B cell (primary cell): ENCODE measurements around the gene ABHD2. TPM values are rescaled to one million over a fixed set of nuclear protein-coding genes. Genes with fewer than 3 reads are reported as not detected.
"Not testable (repeated sequence)": the region's sequence is repeated elsewhere in the genome, so short reads cannot be mapped to it uniquely, and the experiment has no call there.

Source experiments
- ATAC-seq: fragments of 200-7000 bp; cut with Tn5 transposase; one replicate; pipeline ENCODE4 v1.10.0; 2021; ENCODE audit warnings: low read depth, mild to moderate bottlenecking, moderate number of reproducible peaks, moderate library complexity
- CTCF ChIA-PET: fragments of 350-600 bp; sonication (Branson Sonifier 250); formaldehyde crosslinking; loops from one replicate; lab custom pipeline; 2021; ENCODE audit warnings: antibody characterized with exemption, inconsistent platforms; lab: Charles Lee
- POLR2A ChIA-PET: fragments of 350-600 bp; sonication (Branson Sonifier 250); formaldehyde crosslinking; loops from one replicate; lab custom pipeline; 2021; ENCODE audit warnings: antibody characterized with exemption; lab: Charles Lee
- DNase-seq: peaks from one replicate; pipeline ENCODE4 v3.0.0; 2013
- H2AFZ ChIP-seq: 2 replicates; pipeline ENCODE4 v1.6.1; 2012; ENCODE audit warnings: mild to moderate bottlenecking, low read depth, low read length; ENCODE audit not compliant: insufficient read depth, poor library complexity, severe bottlenecking
- H3K27ac ChIP-seq, 2 donors: 1 replicate in 1 of 2; 2 replicates in 1 of 2; pipeline ENCODE4 v1.5.1; 2012 to 2013; ENCODE audit warnings: low read length in 2 of 2, mild to moderate bottlenecking in 2 of 2, moderate library complexity in 1 of 2
- H3K27me3 ChIP-seq, 4 experiments: fragments of 200-600 bp in 1 of 4; sonication (generic) in 1 of 4; replicated peaks in 1 of 4; 1 replicate in 2 of 4; 2 replicates in 2 of 4; pipeline versions ENCODE4 v1.6.1 to v1.7.0; 2013 to 2016; ENCODE audit warnings: low read length in 3 of 4, mild to moderate bottlenecking in 2 of 4, mixed read lengths in 1 of 4, moderate library complexity in 1 of 4; ENCODE audit not compliant: insufficient read depth in 4 of 4, control insufficient read depth in 3 of 4; ENCODE audit errors: control extremely low read depth in 1 of 4
- H3K36me3 ChIP-seq, 2 experiments: replicated peaks in 1 of 2; 1 replicate in 1 of 2; 2 replicates in 1 of 2; pipeline versions ENCODE4 v1.6.1 to v1.7.1; 2013; ENCODE audit warnings: low read length in 1 of 2; ENCODE audit not compliant: insufficient read depth in 2 of 2, control insufficient read depth in 1 of 2; ENCODE audit errors: control extremely low read depth in 1 of 2, extremely low read depth in 1 of 2
- H3K4me1 ChIP-seq, 2 donors: fragments of 200-600 bp in 1 of 2; sonication (generic) in 1 of 2; 1 replicate in 1 of 2; 2 replicates in 1 of 2; pipeline versions ENCODE4 v1.5.1 to v1.6.1; 2013 to 2017; ENCODE audit warnings: low read length in 2 of 2; ENCODE audit not compliant: control insufficient read depth in 2 of 2, insufficient read depth in 2 of 2
- H3K4me2 ChIP-seq: replicated peaks from 2 replicates; pipeline ENCODE3; 2012; ENCODE audit warnings: mild to moderate bottlenecking, low read depth, low read length; ENCODE audit not compliant: poor library complexity, severe bottlenecking
- H3K4me3 ChIP-seq, 5 experiments: fragments of 200-600 bp in 1 of 5; sonication (generic) in 1 of 5; 1 replicate in 3 of 5; 2 replicates in 2 of 5; pipeline versions ENCODE4 v1.5.1 to v1.7.0; 2011 to 2016; ENCODE audit warnings: low read length in 4 of 5, mild to moderate bottlenecking in 4 of 5, low read depth in 2 of 5, control low read depth in 1 of 5, moderate library complexity in 1 of 5; ENCODE audit not compliant: insufficient read depth in 1 of 5; ENCODE audit errors: control extremely low read depth in 1 of 5, extremely low read depth in 1 of 5
- H3K79me2 ChIP-seq: fragments of 200-600 bp; sonication (generic); one replicate; pipeline ENCODE4 v1.6.0; 2016; ENCODE audit warnings: low read length; ENCODE audit not compliant: control insufficient read depth, insufficient read depth
- H3K9ac ChIP-seq: fragments of 200-600 bp; sonication (generic); 2 replicates; pipeline ENCODE4 v1.6.1; 2017; ENCODE audit warnings: mild to moderate bottlenecking, low read length, moderate library complexity
- H3K9me3 ChIP-seq, 3 donors: one replicate each; pipeline versions ENCODE4 v1.6.1 to v1.7.1; 2013; ENCODE audit warnings: low read length in 2 of 3; ENCODE audit not compliant: control insufficient read depth in 2 of 3, insufficient read depth in 1 of 3; ENCODE audit errors: control extremely low read depth in 1 of 3
- H4K20me1 ChIP-seq: 2 replicates; pipeline ENCODE4 v1.6.0; 2012; ENCODE audit warnings: mild to moderate bottlenecking, low read length; ENCODE audit not compliant: insufficient read depth, control insufficient read depth, poor library complexity, severe bottlenecking
- H3K27ac Mint-ChIP-seq: one replicate; pipeline ENCODE4 v1.8.0; 2021; ENCODE audit warnings: mixed read lengths
- H3K27me3 Mint-ChIP-seq: one replicate; pipeline ENCODE4 v1.8.0; 2021; ENCODE audit warnings: mixed read lengths
- H3K4me1 Mint-ChIP-seq: one replicate; pipeline ENCODE4 v1.8.0; 2021; ENCODE audit warnings: mixed read lengths
- H3K4me3 Mint-ChIP-seq: one replicate; pipeline ENCODE4 v1.8.0; 2021; ENCODE audit warnings: mixed read lengths
- H3K9me3 Mint-ChIP-seq: one replicate; pipeline ENCODE4 v1.8.0; 2022; ENCODE audit warnings: mixed read lengths; ENCODE audit not compliant: insufficient read depth
- CTCF ChIP-seq: fragments of 200-600 bp; IDR thresholded peaks from one replicate; pipeline ENCODE4 v1.8.0; 2022; ENCODE audit warnings: antibody characterized with exemption, mild to moderate bottlenecking
- EZH2 ChIP-seq: IDR thresholded peaks from 2 replicates; pipeline ENCODE4 v1.6.1; 2012; ENCODE audit warnings: borderline replicate concordance, low read depth, mild to moderate bottlenecking, moderate library complexity, low read length; ENCODE audit not compliant: insufficient read depth, poor library complexity, severe bottlenecking
- WGBS: methylation state at CpG from one replicate; pipeline ENCODE4 v1.1.5; 2013; ENCODE audit warnings: missing lambda C conversion rate; ENCODE audit not compliant: insufficient coverage; 5-methylcytosine and 5-hydroxymethylcytosine counted together
- intact Hi-C: fragments of 100-400 bp; cut with micrococcal nuclease; formaldehyde crosslinking; loops from one replicate; pipeline ENCODE4 v1.10.0; 2022
- polyA plus RNA-seq: library from polyadenylated mRNA; depleted of rRNA; stranded (reverse); fragments of >200 nt; gene quantifications from 2 replicates; pipeline ENCODE4 v1.2.3, GENCODE V29; 2012
- total RNA-seq, 2 donors: library from RNA; stranded (reverse); fragments of 120-200 nt in 1 of 2; gene quantifications; 1 replicate in 1 of 2; 2 replicates in 1 of 2; pipeline versions ENCODE4 v1.2.3 to v1.2.4, GENCODE V29; 2013 to 2022

The ABHD2 gene
- total and polyA plus RNA-seq, 2 donors (not counting 1 experiment from before 2014, with no cell fraction given): 7.1 to 45.8 TPM

GRCh38 chr15:89230277-89230676, 142.0 kb downstream of the ABHD2 start:
- ChIA-PET POLR2A (no interaction called here), CTCF (interaction anchor here (0.6 kb wide), 1 partner anchor 55 kb away, joined by 4 read pairs; no protein-coding TSS in a partner anchor)
- Histone ChIP-seq H3K36me3 (no peaks in the 10 kb centered on the region), H3K27ac (no peak overlapping the region), H3K79me2 (no peaks in the 10 kb centered on the region), H3K4me1 (no peaks in the 10 kb centered on the region), H2AFZ (no peak overlapping the region), H3K9me3 (no peaks in the 10 kb centered on the region), H3K4me3 (no peak overlapping the region), H3K27me3 (no peaks in the 10 kb centered on the region), H3K4me2 (no peak overlapping the region), H3K9ac (no peak overlapping the region), H4K20me1 (no peaks in the 10 kb centered on the region)
- ATAC-seq: no peak
- no peaks in the 10 kb centered on the region for H3K4me1 Mint-ChIP-seq
- H3K9me3 Mint-ChIP-seq: no peaks in the 10 kb centered on the region
- DNase-seq: no peak
- no peak overlapping the region for H3K4me3 Mint-ChIP-seq
- WGBS: 83% methylated on average over 1 of the region's 5 CpGs
- no peak overlapping the region for H3K27ac Mint-ChIP-seq
- TF ChIP-seq EZH2 (no peak), CTCF (no peak)
- H3K27me3 Mint-ChIP-seq: peaks cover 29% of the 10 kb centered on the region
- intact Hi-C loops: no loop called here

GRCh38 chr15:89231832-89232231, 143.6 kb downstream of the ABHD2 start:
- H3K4me1 Mint-ChIP-seq: no peaks in the 10 kb centered on the region
- POLR2A ChIA-PET: no interaction called here
- intact Hi-C loops: no loop called here
- no peak overlapping the region for H3K27ac Mint-ChIP-seq
- Histone ChIP-seq H3K36me3 (no peaks in the 10 kb centered on the region), H3K4me2 (no peak overlapping the region), H2AFZ (no peak overlapping the region), H3K9ac (no peak overlapping the region), H3K4me3 (no peak overlapping the region), H3K27me3 (no peaks in the 10 kb centered on the region), H3K4me1 (no peaks in the 10 kb centered on the region), H3K27ac (no peak overlapping the region), H3K9me3 (no peaks in the 10 kb centered on the region), H3K79me2 (no peaks in the 10 kb centered on the region), H4K20me1 (no peaks in the 10 kb centered on the region)
- TF ChIP-seq EZH2: no peak
- TF ChIP-seq CTCF: no peak
- CTCF ChIA-PET: no interaction called here
- ATAC-seq (no peak), DNase-seq (no peak)
- H3K9me3 Mint-ChIP-seq: no peaks in the 10 kb centered on the region
- peaks cover 32% of the 10 kb centered on the region for H3K27me3 Mint-ChIP-seq
- no peak overlapping the region for H3K4me3 Mint-ChIP-seq

- H3K9me3 Mint-ChIP-seq, H3K27me3 Mint-ChIP-seq, H3K9me3 ChIP-seq, H3K27ac Mint-ChIP-seq, H3K4me3 Mint-ChIP-seq, DNase-seq, ATAC-seq, H3K27ac ChIP-seq, H3K27me3 ChIP-seq, H4K20me1 ChIP-seq, POLR2A ChIA-PET, H3K9ac ChIP-seq, H3K4me2 ChIP-seq, H2AFZ ChIP-seq, H3K79me2 ChIP-seq, H3K36me3 ChIP-seq, H3K4me3 ChIP-seq: not testable (repeated sequence)
- H3K4me1 ChIP-seq: peaks cover 10 to 17% of the 10 kb centered on the region in 2 donors
- CTCF ChIA-PET: interaction anchor here (1.3 to 2.5 kb wide), 3 partner anchors 33 to 182 kb away, joined by 3 to 12 read pairs (median 6); no protein-coding TSS in a partner anchor
- intact Hi-C loops: loop anchor here (10.0 kb wide), 3 partner anchors 155 to 775 kb away; partner anchors contain the start of genes ABHD2, MRPL46, MRPS11 and TICRR
- WGBS: 93% methylated on average over 5 of the region's 12 CpGs
- peaks cover 19% of the 10 kb centered on the region for H3K4me1 Mint-ChIP-seq
Measured at GRCh38 chr15:89239883-89240810, 151.9 kb downstream of the ABHD2 start.
